Inferior parietal cortex (tissue), 1 donor: Measurements from ENCODE around the gene NCEH1.
"Not testable (repeated sequence)": the region's sequence is repeated elsewhere in the genome, so short reads cannot be mapped to it uniquely, and the experiment has no call there.

Experiments
- DNase-seq: peaks from one replicate; pipeline ENCODE4 v3.0.0-alpha.2; 2016; ENCODE audit errors: extremely low spot score

NCEH1 gene

DNA sequence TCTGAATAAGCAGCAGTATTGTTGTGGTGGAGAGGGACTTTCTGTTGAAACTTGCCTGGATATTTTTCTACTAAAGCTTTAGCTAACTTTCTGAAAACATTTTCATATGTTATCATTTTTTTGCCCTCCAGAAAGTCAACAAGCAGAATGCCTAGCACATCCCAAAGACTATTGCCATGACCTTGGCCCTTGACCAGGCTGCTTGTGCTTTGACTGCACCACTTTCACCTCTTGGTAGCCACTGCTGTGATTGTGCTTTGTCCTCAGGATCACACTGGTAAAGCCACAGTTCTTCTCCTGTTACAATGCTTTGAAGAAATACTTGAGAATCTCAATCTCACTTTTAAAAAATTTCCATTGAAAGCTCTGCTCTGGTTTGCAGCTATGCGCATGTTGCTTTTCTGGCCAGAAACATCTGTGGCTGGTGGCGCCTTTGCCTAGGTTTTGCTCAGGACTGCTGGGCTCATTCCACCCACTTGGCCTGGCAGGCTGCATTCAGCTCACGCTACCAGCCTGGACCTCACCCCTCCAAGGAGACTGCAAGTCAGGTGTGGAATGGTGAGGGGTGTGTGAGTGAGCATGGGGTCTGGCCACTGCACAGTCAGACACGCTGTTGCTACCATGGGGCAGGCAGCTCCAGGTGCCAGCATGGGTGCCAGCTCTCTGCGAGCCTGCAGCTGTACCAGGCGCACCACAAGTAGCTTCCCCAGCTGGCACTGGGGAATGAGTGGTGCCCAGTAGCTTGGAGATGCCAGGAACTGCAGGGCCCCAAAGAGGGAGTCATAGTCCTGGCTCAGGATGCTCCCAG lies 97.8 kb downstream of the NCEH1 start:
- DNase-seq: no peak

DNA sequence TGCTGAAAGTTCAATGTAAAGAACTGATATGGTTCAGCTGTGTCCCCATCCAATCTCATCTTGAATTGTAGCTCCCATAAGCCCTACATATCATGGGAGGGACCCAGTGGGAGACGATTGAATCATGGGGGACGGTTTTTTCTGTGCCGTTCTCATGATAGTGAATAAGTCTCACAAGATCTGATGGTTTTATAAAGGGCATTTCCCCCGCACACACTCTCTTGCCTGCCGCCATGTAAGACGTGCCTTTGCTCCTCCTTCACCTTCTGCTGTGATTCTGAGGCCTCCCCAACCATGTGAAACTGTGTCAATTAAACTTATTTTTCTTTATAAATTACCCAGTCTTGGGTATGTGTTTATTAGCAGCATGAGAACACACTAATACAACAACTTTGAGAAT lies 101.1 kb downstream of the NCEH1 start:
- DNase-seq: no peak

DNA sequence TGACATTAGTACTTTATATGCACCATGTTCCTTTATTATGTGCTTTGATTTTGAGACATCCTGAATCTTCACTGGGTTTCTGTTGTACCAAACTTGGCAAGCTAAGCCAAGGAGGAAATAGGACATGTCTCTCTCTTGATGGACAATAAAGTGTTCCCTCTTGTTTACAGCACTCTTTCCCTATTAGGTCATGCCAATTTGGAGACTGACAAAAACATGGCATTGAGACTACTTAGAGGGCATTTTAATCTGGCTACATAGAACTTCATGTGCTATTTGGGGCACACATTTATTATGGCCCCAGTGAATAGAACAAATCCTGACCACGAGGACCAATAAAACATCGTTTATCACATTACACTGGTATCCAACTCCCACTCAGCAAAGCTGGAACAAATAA lies 102.3 kb downstream of the NCEH1 start:
- DNase-seq: no peak

DNA sequence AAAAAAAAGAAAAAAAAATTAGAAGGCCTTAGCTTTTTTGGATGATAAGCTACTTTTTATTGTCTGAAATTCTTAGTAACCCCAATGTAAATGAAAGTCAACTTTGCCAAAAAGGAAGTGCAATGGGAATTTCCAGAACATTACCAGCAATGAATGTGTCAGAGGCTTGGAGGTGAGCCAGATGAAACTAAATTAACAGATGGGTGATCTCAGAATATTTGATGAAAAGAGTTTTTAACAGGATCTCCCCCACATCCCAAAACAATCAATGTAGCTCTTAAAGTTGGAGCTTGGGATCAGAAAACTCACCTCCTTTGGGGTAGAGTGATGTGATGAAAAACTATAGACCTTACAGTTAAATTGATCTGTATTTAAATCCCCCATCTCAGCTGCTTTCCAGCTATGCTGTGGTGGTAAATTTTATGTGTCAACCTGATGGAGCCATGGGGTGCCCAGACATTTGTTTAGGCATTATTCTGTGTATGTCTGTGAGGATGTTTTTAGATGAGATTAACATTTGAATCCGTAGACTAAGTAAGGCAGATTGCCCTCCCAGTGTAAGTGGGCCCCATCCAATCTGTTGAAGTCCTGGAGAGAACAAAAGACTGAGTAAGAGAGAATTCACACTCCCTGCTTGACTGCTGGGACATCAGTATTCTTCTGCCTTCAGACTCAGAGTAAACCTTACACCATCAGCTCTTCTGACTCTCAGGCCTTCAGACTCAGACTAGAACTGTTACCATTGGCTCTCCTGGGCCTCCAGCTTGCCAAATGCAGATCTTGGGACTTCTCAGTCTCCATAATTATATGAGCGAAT lies 103.4 kb downstream of the NCEH1 start:
- DNase-seq: no peak

DNA sequence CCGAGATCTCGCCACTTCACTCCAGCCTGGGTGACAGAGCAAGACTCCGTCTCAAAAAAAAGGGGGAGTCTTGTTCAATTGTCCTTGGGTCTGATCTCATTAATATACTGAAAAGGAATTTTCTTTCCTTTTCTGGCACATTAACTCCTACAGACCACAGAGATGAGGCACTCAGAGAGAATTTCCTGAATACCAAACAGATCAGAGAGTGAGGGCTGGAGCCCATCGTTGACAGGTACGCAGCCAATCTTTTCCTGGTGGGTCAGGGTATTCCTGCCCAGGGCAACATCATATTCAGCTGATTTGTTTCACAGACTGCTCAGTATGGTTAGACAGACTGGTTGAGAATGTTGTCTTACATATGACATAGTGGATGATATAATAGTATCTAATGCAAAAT lies 104.8 kb downstream of the NCEH1 start:
- no peak for DNase-seq

DNA sequence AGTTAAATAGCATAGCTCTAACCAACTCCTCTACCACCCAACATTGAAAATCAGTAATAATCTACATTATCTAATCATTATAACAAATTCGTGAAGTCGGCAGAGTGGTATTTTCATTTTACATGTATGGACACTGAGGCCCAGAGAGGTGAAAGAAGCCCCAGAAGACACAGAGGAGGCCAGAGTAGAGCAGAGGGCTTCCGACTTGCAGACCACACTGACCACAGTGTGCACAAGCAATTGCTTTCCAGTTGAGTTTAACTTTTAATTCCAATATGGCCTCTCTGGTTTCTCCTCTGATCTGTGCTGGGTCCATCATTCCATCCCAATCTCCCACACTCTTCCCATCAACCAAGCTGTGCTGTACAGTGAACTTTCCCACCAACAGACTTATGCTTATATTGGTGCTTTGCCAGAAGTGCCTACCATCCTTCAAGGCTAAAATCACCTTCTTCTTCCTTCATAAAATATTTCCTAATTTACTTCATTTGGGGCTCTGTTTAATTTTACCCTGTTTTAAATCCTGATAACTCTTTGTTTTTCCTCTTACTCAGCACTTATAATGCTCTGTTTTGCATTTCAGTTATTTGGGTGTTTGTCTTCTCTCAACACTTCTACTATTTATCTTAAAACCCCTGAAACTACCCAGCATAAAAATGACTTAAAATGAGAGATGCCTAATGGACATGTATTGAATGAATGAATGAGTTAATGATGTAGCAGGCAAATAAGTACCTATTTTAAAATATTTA lies 105.8 kb downstream of the NCEH1 start:
- DNase-seq: no peak

DNA sequence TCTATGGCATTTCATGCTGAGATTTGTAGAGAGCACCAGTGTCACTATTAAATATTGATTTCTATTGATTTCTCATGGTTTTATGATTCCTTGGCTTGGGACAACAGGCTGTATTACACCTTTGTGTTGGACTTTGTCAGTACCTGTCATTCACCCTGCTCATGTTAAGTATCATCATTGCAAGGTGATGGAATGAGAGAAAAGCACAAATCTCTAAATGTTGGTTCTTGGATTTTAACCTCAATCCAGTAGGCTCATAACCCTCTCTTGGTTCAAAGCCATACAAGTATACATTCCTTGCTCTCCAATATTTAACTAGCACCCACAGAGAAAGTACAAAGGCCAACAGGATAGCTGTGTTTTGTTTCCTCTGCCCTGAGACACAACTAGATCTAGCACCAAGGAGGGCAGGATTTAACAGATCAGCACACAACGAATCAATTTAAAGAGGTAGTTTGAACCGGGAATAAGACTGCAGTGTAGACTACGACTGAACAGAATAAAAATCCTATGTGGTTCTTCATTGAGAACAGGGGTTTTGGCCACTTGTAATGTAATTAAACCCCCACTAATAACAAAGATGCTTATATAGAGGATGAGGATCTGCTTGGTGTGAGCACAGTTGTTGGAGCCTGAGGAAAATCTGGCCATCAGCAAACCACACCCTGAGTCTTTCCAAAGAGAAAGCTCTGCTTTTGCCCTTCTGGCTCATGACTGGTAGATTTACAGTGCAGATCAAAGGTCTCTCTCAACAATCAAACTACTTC lies 109.6 kb downstream of the NCEH1 start:
- no peak for DNase-seq

DNA sequence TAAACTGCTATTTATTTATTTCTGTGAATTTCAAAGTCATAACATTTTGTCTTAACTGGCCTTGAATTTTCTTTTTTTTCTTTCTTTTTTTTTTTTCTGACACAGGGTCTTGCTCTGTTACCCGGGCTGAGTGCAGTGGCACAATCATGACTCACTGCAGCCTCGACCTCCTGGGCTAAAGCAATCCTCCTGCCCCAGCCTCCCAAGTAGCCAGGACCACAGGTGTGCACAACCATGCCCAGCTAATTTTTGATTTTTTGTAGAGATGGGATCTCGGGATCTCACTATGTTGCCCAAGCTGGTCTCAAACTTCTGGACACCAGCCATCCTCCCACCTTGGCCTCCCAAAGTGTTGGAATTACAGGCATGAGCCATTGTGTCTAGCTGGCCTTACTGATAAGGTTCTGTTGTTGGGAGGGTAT lies 110.2 kb downstream of the NCEH1 start:
- no peak for DNase-seq

DNA sequence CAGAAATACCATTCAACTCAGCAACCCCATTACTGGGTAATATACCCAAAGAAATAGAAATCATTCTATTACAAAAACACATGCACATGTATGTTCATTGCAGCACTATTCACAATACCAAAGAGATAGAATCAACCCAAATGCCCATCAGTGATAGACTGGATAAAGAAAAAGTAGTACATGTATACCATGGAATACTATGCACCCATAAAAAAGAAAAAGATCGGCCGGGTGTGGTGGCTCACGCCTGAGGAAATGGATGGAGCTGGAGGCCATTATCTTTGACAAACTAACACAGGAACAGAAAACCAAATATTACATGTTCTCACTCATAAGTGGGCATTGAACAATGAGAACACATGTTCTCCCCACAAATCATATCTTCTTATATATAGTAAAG lies 112.0 kb downstream of the NCEH1 start:
- DNase-seq: no peak

DNA sequence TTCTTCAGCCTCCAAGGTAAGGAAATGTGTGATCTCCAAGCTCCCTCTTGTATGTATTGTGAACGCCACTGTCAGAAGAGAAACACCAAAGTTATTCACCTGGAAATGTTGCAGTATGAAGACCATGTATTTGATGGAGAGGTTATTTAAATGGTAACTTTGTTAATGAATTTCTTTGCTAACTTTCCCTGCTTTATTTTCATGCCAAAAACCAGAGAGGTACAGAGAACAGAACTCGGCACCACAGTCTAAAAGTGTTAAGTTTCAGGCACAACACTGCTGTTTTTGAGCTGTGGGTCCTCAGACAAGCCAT lies 114.5 kb downstream of the NCEH1 start:
- no peak for DNase-seq

DNA sequence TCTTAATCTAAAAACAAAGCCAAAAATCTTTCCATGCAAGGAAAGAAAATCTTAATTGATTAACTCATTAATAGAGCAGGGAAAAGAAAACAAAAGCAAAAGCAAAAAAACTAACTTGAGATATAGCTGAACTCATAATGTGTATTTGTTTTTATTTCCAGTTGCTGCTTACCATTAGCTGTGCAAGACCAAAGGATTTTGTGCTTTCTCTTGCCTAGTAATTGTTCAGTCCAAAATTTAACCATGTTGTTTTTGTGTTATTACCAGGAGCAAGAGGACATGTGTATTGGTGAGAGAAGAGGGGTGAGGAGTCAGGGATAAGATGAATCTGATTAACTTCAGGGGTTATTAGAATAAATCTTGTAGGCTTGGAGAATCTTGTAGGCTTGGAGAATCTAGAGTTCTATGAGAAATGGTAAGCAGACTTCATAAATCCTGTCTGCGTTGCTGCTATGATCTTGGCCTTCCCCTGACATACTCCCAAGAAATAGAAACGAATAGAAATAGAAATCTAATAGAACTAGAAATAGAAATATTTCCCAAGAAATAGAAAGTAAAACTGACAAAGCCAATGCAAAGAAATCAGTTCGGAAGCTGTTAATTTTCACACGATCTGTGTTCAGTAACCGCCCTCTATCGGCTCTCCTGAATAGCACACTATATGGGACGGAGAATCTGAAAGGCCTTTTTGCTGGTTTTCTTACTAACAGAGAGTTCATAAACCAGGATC lies 115.0 kb downstream of the NCEH1 start:
- peak; percentile 65 for DNase-seq

DNA sequence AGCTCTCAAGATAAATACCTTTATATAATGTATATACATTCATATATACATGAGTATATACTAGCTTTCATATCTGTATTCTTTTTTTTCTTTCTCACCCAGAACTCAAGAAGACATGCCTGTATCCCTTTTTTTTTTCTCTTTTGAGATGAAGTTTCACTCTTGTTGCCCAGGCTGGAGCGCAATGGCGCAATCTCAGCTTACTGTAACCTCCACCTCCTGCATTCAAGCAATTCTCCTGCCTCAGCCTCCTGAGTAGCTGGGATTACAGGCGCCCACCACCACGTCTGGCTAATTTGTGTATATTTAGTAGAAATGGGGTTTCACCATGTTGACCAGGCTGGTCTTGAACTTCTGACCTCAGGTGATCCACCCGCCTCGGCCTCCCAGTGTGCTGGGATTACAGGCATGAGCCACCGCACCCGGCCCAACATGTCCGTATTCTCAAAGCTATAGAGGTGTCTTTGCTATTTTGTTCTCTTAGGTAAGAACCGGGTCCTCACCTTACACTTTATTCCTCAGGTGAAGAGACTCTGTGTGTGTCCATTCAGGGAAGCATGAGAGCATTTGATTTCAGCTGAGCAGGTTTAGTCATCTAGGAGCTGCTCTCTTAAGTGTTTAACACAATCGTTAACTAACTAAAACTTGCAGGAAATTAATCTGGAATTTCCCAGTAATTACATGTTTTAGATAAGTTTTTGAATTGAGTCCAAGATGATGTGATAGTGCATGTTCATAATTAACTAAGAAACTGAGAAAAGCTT lies 115.8 kb downstream of the NCEH1 start:
- not testable (repeated sequence) for DNase-seq

DNA sequence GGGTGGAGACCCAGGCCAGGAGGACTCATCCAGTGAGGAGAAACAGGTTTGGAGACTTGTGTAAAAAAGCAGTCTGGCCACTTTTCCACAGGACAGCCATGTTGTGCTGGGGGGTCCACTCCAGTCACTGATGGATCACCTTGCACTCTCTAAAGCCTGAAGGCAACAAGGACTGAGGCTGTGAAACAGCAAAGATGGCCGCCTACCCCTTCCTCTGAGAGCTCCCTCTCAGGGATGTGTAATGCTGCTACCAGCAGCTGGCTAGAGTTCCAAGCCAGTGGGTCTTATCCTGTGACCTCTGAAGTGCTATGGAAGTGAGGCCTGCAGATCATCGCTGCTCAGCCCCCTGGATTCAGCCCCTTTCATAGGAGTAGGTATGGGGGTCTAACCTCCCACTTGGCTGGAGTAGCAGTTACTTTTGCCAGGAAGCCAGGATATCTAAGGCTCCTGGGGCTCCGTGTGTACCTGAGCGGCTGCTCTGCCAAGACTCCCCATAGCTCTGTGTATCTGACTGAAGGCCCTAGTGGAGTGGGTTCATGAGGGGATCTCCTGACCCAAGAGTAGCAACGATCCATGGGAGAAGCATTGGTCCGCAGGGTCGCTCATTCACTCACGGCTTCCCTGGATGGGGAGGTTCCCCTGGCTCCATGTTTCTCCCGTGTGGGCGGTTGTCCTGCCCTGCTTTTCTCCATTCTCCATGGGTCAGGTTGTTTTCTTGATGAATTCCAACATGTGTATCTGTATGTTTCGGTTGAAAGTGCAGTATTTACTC lies 117.8 kb downstream of the NCEH1 start:
- DNase-seq: no peak

DNA sequence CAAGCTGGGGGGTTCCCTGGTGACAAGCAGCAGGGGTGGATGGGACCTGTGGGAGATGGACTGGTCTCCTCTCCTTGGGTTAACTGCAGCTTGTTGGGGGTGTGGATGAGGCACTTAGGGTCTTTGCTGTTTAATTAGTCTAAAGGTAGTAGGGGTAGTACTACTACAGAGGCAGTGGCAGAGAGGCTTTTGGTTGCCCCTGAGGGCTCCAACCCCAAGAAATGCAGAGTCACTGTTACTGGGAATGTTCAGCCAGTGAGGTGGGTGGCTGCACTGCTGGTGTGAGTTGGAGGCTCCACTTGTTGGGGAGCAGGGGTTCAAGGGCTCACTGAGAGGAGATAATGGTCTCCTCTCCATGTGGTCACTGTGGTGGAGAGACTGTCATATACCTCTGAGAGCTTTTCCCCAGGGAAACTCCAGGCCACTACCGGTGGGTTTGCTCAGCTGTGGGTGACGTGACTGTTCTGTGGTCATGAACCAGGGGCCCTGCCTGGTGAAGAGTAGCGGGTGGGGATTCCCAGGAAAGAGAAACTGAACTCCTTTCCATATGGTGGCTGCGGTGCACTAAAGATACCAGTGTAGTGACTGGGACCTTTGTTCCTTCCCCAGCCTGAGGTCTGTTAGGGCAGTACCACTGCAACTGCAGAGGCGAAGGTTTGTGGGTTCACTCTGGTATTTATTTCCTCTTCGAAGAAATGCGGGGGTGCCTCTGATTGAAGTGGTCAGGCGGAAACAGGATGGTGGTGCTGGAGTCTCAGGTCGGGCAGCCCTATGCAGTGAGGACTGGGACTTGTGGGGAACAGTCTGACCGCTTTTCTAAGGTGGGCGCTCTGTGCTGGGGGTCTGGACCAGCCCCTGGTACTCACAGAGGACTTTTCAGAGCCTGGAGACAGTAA lies 118.7 kb downstream of the NCEH1 start:
- DNase-seq: no peak

DNA sequence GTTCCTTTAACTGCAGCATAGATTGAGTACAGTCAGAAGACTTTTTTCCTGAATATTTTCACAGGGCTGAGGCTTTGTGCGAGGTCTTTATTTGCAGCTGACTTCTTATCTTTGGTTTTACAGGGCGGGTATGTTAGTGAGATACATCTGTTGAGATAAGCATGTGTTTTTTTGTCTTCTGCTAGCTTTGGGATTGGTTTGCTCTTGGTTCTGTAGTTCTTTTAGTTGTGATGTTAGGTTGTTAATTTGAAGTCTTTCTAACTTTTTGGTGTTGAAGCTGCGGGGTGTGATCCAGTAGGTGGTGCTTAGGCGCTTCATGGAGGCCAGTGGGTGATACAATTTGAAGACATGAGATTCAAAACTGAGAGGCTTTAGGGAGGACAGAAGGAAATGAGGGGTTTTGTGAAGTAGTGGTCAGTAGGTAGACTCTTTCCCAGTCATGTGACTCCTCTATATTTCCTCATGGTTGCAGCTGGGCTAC lies 119.7 kb downstream of the NCEH1 start:
- DNase-seq: no peak

DNA sequence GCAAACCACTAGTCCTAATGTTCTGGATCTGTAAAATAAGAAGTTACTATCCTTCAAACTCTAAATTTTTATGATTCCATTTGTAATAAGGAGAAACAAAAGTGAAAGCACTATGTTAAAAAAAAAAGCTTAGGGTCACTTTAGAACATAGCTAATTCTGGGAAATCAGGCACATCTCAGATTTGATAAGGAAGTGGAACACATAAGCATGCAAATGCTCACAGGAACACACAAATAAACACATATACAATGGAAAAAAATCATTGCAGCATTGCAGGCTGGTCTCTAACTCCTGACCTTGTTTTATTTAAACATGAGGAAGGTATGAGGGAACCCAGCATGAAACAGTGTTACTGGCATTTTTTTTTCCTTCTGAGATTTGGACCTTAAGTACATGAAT lies 124.4 kb downstream of the NCEH1 start:
- DNase-seq: no peak

DNA sequence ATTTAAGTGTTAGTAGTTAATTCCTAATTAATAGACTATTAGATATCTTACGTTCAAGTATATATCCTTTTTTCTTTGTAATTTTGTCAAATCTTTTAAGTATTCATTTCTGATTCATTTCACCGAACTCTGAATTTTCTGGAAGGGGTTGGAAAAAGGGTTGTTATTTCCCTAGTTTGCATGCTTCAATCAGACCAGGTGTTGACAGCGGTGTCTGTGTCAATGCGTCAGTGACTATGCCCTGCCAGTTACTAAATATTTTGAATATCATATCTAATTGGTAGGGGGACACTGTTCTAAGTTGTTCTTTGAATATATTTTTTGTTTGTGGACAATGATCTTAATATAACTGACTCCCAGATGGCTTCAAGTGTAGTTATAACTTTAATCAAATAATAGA lies 124.9 kb downstream of the NCEH1 start:
- no peak for DNase-seq

DNA sequence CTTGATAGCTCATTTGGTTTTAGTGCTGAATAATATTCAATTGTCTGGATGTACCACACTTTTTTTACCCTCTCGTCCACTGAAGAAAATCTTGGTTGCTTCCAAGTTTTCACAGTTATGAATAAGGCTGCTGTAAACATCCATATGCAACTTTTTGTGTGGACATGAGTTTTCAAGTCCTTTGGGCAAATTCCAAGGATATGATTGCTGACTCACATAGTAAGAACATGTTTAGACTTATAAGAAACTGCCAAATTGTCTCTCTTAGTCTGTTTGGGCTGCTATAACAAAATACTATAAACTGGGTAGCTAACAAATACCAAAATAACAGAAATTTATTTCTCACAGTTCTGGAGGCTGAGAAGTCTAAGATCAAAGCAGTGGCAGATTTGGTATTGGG lies 128.2 kb downstream of the NCEH1 start:
- no peak for DNase-seq
